MM.1S (cell line): Measurements from ENCODE around the gene AUTS2.

Experiments used
- CTCF ChIP-seq: fragments of 300-600 bp; sonication (generic); IDR thresholded peaks from 2 replicates; pipeline ENCODE4 v1.5.1; 2016; ENCODE audit warnings: antibody characterized with exemption, low read length, mixed read lengths
- EZH2 ChIP-seq: fragments of 300-600 bp; sonication (generic); optimal IDR thresholded peaks from 2 replicates; pipeline ENCODE3; 2017; ENCODE audit warnings: low read depth, mild to moderate bottlenecking, antibody characterized with exemption, low read length, mixed read lengths
- EZH2phosphoT487 ChIP-seq: fragments of 300-600 bp; sonication (generic); IDR thresholded peaks from 2 replicates; pipeline ENCODE4 v1.6.1; 2018; ENCODE audit warnings: antibody characterized with exemption, low read length

- TF ChIP-seq CTCF: no peak
- TF ChIP-seq EZH2: no peak
- TF ChIP-seq EZH2phosphoT487: no peak
Observed at GRCh38 chr7:70076325-70076724, 478.1 kb downstream of the AUTS2 start.
